ENCODE results near the gene RINL.
"Not testable (repeated sequence)": the region's sequence is repeated elsewhere in the genome, so short reads cannot be mapped to it uniquely, and the experiment has no call there.

The RINL gene

DNA sequence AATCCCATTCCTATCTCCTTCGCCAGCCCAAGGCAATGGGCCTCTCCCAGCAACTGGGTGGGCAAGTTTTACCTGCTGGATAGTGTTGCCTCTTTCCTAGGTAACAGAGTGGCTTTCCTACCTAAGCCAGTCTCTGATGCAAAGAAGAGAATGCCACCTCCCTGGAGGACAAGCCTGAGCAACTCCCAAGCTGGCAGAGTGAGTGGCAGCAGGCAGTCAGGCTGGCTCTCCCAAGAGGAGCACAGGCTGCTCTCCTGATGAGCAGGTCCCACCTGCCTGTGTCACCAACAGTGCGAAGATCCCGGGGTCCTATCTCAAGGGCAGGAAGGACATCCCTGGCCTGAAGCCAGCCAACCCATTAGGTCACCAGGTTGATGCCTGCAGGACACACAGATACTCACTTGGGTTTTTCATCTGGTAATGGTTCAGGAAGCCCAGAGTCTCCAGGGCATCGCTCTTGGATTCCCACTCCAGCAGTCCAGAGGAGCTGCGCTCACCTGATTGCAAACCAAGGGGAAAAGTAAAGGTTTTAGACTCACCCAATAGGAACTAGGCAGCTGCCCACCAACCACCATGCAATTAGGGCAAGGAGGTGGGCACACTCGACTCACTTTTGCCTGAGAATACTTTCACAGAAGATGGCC is 41.0 kb downstream of the RINL start:
- H3K36me3 Mint-ChIP-seq (ENCODE audit: insufficient read depth), result peaks cover 86% of the 10 kb centered on the region
- H3K27ac Mint-ChIP-seq, result peak overlapping the region in 1 of 2 donors; percentile 82

DNA sequence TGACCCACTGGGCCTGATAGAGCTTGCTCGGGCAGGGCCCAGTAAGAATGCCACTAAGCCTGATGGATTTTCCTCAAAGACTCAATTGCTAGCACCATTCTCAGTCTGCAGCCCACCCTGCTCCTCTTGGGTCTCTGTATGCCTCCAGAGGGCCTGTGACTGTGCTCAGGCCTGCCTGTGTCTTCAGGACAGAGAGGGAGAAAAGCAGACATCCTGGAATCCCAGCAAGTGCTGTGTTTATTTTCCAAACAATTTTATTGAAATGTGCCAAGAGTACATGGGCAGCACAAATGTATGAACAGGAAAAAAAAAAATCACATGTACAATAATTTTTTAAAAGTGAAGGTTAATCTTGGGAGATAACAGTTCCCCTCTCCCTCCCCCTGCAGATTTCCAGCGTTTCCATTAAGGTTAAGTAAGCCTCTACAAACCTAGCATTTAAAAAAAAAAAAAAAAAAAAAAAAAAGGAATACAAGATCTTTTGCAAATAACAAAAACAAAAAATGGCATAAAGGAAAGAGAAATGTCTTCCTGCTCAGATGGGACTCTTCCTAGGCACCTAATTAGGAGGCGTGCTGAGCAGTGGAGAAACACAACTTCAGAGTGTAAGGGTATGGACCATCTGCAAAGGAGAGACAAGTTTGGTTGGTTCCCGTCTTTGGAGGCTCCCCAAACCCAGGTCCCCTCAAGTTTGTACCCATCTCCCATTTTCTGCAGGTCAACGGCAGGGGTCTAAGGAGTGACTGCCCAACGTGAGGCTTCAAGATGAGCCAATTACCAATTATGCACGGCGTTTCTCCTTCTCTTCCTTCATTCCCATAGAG is 41.7 kb downstream of the RINL start:
- DNase-seq (no peak), ATAC-seq (replicated peaks) (no peak)
- no peaks in the 10 kb centered on the region for H3K9me3 Mint-ChIP-seq
- no peak overlapping the region for H3K4me3 Mint-ChIP-seq
- peak overlapping the region in 1 of 2 donors; percentile 82 for H3K27ac Mint-ChIP-seq
- H3K27me3 Mint-ChIP-seq, result no peaks in the 10 kb centered on the region
- H3K36me3 Mint-ChIP-seq (ENCODE audit: insufficient read depth), result peaks cover 80% of the 10 kb centered on the region
- H3K4me1 Mint-ChIP-seq (ENCODE audit: low read depth in 2 of 2), result peaks cover 16 to 22% of the 10 kb centered on the region in 2 donors

More for the DNA sequence above, 41.0 kb downstream of the RINL start:
- H3K4me3 Mint-ChIP-seq, result no peak overlapping the region
- no peak for ATAC-seq (replicated peaks)
- no peaks in the 10 kb centered on the region for H3K9me3 Mint-ChIP-seq
- no peaks in the 10 kb centered on the region for H3K27me3 Mint-ChIP-seq
- peaks cover 17 to 22% of the 10 kb centered on the region in 2 donors for H3K4me1 Mint-ChIP-seq (ENCODE audit: low read depth in 2 of 2)
- no peak for DNase-seq

DNA sequence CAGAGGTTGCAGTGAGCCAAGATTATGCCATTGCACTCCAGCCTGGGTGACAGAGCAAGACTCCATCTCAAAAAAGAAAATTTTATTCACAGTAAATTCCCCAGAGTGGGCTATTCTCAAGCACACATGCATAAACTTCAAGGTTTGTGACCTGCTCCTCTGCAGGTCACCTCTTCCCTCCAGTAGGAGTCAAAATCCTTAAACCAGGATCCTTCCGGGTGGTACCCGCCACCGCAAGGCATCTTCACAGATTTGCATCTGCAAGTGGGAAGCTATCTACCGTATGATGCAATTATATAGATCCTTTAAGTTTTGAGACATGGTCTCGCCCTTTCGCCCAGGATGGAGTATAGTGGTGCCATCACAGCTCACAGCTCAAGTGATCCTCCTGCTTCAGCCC is 43.5 kb downstream of the RINL start:
- no peaks in the 10 kb centered on the region for H3K27me3 Mint-ChIP-seq
- DNase-seq (no peak), ATAC-seq (replicated peaks) (no peak)
- H3K27ac Mint-ChIP-seq, result peak overlapping the region in 1 of 2 donors; percentile 12
- H3K4me1 Mint-ChIP-seq (ENCODE audit: low read depth in 2 of 2), result peaks cover 20 to 24% of the 10 kb centered on the region in 2 donors
- H3K4me3 Mint-ChIP-seq, result no peak overlapping the region
- peaks cover 79% of the 10 kb centered on the region for H3K36me3 Mint-ChIP-seq (ENCODE audit: insufficient read depth)
- H3K9me3 Mint-ChIP-seq, result no peaks in the 10 kb centered on the region

DNA sequence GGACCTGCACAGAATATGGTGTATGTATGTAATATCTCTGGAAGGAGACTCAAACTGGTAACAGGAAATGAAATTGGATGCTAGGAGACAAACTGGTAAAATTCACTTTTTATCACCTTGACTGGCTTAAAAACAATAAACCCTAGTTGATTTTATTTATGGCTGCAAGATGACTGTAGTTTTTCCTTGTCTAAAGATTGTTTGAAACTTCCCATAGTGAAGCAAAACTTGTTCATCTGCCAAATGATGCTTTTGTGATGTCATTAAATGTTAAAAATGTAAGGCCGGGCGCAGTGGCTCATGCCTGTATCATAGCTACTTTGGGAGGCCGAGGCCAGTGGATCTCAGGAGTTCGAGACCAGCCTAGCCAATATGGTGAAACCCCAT is 44.0 kb downstream of the RINL start:
- H3K27ac Mint-ChIP-seq, result no peak overlapping the region

DNA sequence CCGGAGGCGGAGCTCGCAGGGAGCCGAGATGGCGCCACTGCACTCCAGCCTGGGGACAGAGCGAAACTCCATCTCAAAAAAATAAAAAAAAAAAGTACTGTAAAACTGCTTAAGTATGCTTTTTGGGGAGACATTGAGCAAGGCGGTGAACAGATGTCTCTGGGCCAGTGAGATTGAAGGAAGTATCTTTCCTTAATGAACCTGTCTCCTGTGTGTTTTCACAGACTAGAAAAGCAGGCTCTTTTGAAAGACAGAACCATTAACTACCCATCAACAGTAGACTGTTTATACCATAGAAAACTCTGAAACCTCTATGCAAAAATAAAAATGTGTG is 45.0 kb downstream of the RINL start:
- Mint-ChIP-seq H3K4me1 (ENCODE audit: low read depth in 2 of 2) (peaks cover 16 to 24% of the 10 kb centered on the region in 2 donors), H3K27me3 (no peaks in the 10 kb centered on the region), H3K36me3 (ENCODE audit: insufficient read depth) (peaks cover 78% of the 10 kb centered on the region), H3K9me3 (no peaks in the 10 kb centered on the region), H3K4me3 (peak overlapping the region in 1 of 2 donors; percentile 23), H3K27ac (peak overlapping the region in 1 of 2 donors; percentile 89)
- ATAC-seq (replicated peaks) (no peak), DNase-seq (no peak)

More for the DNA sequence above, 44.0 kb downstream of the RINL start:
- ATAC-seq (replicated peaks) (no peak), DNase-seq (no peak)
- Mint-ChIP-seq H3K36me3 (ENCODE audit: insufficient read depth) (peaks cover 78% of the 10 kb centered on the region), H3K9me3 (no peaks in the 10 kb centered on the region), H3K4me1 (ENCODE audit: low read depth in 2 of 2) (peaks cover 19 to 24% of the 10 kb centered on the region in 2 donors), H3K27me3 (no peaks in the 10 kb centered on the region), H3K4me3 (no peak overlapping the region)

DNA sequence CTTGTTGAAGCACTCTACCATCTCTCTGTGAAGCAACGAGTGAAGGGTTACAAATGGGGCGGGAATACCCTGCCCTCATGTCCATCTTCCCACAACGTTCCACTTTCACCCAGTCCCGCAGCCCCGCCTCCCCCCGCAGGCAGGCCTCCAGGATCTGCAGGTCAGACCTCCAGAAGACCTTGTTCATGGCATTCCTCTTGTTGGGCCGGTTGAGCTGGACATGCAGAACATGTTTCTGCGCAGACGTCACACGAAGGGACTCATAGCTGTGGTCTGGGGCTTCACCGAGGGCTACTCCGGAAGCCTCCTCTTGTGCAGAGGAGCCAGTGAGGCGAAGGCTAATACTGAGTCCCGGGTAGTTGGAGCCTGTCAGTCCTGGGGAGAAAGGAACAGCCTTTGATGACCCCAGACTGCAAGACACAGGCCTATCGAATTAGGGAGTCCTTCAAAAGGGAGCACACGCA is 46.9 kb downstream of the RINL start:
- H3K27ac Mint-ChIP-seq, result peak overlapping the region; percentile 89 to 95
- no peaks in the 10 kb centered on the region for H3K9me3 Mint-ChIP-seq
- H3K36me3 Mint-ChIP-seq (ENCODE audit: insufficient read depth), result peaks cover 74% of the 10 kb centered on the region
- DNase-seq (no peak), ATAC-seq (replicated peaks) (no peak)
- no peaks in the 10 kb centered on the region for H3K27me3 Mint-ChIP-seq
- H3K4me1 Mint-ChIP-seq (ENCODE audit: low read depth in 2 of 2), result peaks cover 18 to 24% of the 10 kb centered on the region in 2 donors
- H3K4me3 Mint-ChIP-seq, result peak overlapping the region; percentile 87 to 92

DNA sequence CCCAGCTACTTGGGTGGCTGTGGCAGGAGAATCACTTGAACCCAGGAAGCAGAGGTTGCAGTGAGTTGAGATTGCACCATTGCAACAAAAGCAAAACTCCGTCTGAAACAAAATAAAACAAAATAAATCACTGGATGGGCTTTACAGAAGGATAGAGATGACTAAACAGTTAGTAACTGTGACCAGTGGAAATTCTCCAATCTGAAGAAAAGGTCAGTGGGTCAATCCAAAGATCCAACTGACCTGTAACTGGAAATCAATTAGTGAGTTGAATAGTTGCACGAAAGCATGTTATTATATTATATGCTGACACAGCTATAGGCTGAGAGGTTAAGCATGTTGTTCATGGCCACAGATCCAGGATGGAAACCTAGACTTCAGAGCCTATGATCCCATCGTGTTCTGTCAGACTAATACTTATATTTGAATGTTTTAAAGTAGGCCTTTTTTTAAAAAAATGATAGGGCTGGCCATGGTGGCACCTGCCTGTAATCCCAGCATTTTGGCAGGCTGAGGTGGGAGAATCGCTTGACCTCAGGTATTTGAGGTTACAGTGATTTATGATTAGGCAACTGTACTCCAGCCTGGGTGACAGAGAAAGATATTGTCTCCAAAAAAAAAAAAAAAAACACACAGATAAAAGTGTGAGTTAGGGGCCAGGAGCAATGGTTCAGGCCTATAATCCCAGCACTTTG is 47.9 kb downstream of the RINL start:
- no peaks in the 10 kb centered on the region for H3K27me3 Mint-ChIP-seq
- H3K27ac Mint-ChIP-seq, result peak overlapping the region in 1 of 2 donors; percentile 89
- peaks cover 64% of the 10 kb centered on the region for H3K36me3 Mint-ChIP-seq (ENCODE audit: insufficient read depth)
- peak overlapping the region; percentile 87 to 92 for H3K4me3 Mint-ChIP-seq
- no peak for DNase-seq
- H3K4me1 Mint-ChIP-seq (ENCODE audit: low read depth in 2 of 2), result peaks cover 18 to 24% of the 10 kb centered on the region in 2 donors
- ATAC-seq (replicated peaks), result no peak
- H3K9me3 Mint-ChIP-seq, result no peaks in the 10 kb centered on the region

DNA sequence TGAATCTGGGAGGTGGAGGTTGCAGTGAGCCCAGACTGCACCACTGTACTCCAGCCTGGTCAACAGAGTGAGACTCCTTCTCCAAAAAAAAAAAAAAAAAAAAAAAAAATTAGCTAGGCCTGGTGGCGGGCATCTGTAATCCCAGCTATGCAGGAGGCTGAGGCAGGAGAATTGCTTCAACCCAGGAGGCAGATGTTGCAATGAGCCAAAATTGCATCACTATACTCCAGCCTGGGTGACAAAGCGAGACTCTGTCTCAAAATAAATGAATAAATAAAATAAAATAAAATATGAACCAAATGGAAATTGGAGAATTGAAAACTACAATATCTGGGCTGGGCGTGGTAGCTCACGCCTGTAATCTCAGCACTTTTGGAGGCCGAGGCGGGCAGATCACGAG is 48.9 kb downstream of the RINL start:
- Mint-ChIP-seq H3K4me3 (peak overlapping the region in 1 of 2 donors; percentile 92), H3K36me3 (ENCODE audit: insufficient read depth) (peaks cover 58% of the 10 kb centered on the region), H3K4me1 (ENCODE audit: low read depth in 2 of 2) (peaks cover 21 to 29% of the 10 kb centered on the region in 2 donors)
- ATAC-seq (replicated peaks); H3K9me3 Mint-ChIP-seq; H3K27me3 Mint-ChIP-seq; DNase-seq; H3K27ac Mint-ChIP-seq: not testable (repeated sequence)

DNA sequence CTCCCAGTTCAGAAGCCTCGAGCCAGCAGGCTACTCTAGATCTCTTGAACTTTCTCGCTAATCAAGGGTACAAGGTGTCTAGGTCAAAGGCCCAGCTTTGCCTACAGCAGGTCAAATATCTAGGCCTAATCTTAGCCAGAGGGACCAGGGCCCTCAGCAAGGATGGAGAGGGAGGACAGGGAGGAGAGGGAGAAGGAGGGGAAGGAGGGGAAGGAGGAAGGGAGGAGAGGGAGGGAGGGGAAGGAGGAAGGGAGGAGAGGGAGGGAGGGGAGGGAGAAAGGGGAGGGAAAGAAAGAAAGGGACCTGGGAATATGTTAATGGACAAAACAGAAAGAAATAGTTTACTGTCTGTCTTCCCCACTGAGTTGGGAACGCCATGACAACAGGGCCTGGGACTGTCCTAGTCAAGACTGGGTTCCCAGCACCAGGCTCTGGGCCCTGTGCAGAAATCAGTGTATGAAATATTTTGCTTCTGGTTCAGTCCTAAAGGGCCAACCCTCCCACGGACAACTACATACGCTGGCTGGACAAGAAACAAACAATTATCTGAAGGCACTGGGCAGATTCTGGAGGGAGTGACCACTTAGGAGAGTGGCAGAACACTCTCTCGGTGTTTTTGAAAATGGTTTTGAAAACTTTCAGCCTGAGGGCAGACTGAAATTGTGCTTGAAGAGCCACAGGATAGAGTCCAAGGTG is 51.1 kb downstream of the RINL start:
- Mint-ChIP-seq H3K27ac (peak overlapping the region in 1 of 2 donors; percentile 4), H3K4me3 (no peak overlapping the region), H3K4me1 (ENCODE audit: low read depth in 2 of 2) (peaks cover 23 to 29% of the 10 kb centered on the region in 2 donors), H3K9me3 (no peaks in the 10 kb centered on the region), H3K27me3 (no peaks in the 10 kb centered on the region), H3K36me3 (ENCODE audit: insufficient read depth) (peaks cover 46% of the 10 kb centered on the region)
- no peak for ATAC-seq (replicated peaks)
- DNase-seq, result no peak

DNA sequence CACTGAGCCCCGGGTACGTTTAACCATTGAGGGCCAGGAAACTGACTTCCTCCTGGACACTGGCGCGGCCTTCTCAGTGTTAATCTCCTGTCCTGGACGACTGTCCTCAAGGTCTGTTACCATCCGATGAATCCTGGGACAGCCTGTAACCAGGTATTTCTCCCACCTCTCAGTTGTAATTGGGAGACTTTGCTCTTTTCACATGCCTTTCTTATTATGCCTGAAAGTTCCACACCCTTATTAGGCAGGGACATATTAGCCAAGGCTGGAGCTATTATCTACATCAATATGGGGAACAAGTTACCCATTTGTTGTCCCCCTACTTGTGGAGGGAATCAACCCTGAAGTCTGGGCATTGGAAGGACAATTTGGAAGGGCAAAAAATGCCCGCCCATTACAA is 52.1 kb downstream of the RINL start:
- not testable (repeated sequence) for H3K4me3 Mint-ChIP-seq; DNase-seq; H3K27me3 Mint-ChIP-seq; ATAC-seq (replicated peaks); H3K9me3 Mint-ChIP-seq; H3K27ac Mint-ChIP-seq
- H3K36me3 Mint-ChIP-seq (ENCODE audit: insufficient read depth), result peaks cover 42% of the 10 kb centered on the region
- H3K4me1 Mint-ChIP-seq (ENCODE audit: low read depth in 2 of 2), result peaks cover 15 to 23% of the 10 kb centered on the region in 2 donors

DNA sequence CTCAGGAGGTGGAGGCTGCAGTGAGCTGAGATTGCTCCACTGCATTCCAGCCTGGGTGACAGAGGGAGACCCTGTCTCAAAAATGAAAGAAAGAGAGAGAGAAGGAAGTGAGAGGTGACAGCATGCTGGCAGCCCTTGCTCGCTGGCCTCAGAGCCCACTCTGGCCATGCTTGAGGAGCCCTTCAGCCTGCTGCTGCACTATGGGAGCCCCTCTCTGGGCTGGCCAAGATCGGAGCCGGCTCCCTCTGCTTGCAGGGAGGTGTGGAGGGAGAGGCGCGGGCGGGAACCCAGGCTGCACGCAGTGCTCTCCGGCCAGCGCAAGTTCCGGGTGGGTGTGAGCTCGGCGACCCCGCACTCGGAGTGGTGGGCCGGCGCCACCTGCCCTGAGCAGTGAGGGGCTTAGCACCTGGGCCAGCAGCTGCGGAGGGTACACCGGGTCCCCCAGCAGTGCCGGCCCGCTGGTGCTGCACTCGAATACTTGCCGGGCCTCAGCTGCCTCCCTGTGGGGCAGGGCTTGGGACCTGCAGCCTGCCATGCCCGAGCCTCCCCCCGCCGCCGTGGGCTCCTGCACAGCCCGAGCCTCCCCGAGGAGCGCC is 56.7 kb downstream of the RINL start:
- not testable (repeated sequence) for H3K4me3 Mint-ChIP-seq; DNase-seq; H3K27me3 Mint-ChIP-seq; H3K9me3 Mint-ChIP-seq; ATAC-seq (replicated peaks)
- Mint-ChIP-seq H3K4me1 (ENCODE audit: low read depth in 2 of 2) (peaks cover 13 to 21% of the 10 kb centered on the region in 2 donors), H3K27ac (peak overlapping the region in 1 of 2 donors; percentile 33), H3K36me3 (ENCODE audit: insufficient read depth) (peaks cover 21% of the 10 kb centered on the region)

DNA sequence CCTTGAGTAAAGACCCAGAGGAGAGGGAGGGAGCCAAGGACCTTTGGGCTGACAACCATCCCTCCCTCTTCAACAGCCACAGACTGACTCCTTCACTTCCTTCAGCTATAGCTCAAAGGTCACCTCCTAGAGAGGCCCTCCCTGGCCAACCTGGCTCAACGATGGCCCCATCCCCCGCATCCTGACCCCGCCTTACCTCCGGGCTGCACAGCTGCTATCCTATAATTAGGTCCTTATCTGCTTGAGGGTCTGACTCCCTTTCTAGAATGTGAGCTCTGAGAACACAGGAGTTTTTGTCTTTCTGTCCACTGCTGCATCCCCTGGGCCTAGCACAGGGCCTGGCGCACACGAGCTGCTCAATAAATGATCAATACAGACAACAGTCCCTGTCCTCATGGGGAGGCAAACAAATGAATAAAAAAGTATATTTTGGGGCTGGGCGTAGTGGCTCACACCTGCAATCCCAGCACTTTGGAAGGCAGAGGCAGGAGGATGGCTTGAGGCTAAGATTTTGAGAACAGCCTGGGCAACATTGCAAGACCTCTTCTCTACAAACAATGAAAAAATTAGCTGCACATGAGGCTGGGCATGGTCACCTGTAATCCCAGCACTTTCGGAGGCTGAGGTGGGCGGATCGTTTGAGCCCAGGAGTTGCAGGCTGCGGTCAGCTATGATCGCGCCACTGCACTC is 58.7 kb downstream of the RINL start:
- peaks cover 30% of the 10 kb centered on the region for H3K36me3 Mint-ChIP-seq (ENCODE audit: insufficient read depth)
- H3K27me3 Mint-ChIP-seq, result no peaks in the 10 kb centered on the region
- no peak for ATAC-seq (replicated peaks)
- H3K27ac Mint-ChIP-seq, result peak overlapping the region in 1 of 2 donors; percentile 12
- DNase-seq, result no peak
- H3K4me3 Mint-ChIP-seq, result no peak overlapping the region
- no peaks in the 10 kb centered on the region for H3K9me3 Mint-ChIP-seq
- H3K4me1 Mint-ChIP-seq (ENCODE audit: low read depth in 2 of 2), result peaks cover 10 to 16% of the 10 kb centered on the region in 2 donors
